VCaP (cell line): ENCODE data around the gene PTPRD.

Experiments used
- H3K27ac ChIP-seq: fragments of 450-650 bp; 2 replicates; pipeline ENCODE4 v1.5.1; 2017
- CTCF ChIP-seq: fragments of 450-650 bp; conservative IDR thresholded peaks from 2 replicates; pipeline ENCODE4 v1.5.1; 2017; ENCODE audit warnings: mild to moderate bottlenecking, moderate library complexity

The PTPRD gene

GRCh38 chr9:8268881-8269280 is 2343.9 kb downstream of the PTPRD start:
- no peak for TF ChIP-seq CTCF
- no peak overlapping the region for H3K27ac ChIP-seq

GRCh38 chr9:8268216-8268878 is 2344.5 kb downstream of the PTPRD start:
- no peak for TF ChIP-seq CTCF
- no peak overlapping the region for H3K27ac ChIP-seq

- no peak overlapping the region for H3K27ac ChIP-seq
Measured at GRCh38 chr9:8267636-8268035, 2345.2 kb downstream of the PTPRD start.

GRCh38 chr9:8266861-8267260 is 2345.9 kb downstream of the PTPRD start:
- no peak overlapping the region for H3K27ac ChIP-seq
- no peak for TF ChIP-seq CTCF

More at GRCh38 chr9:8267636-8268035, 2345.2 kb downstream of the PTPRD start:
- TF ChIP-seq CTCF, result no peak

- TF ChIP-seq CTCF, result no peak
- no peak overlapping the region for H3K27ac ChIP-seq
Measured at GRCh38 chr9:8265281-8265680, 2347.5 kb downstream of the PTPRD start.
